Erythroblast (primary cell): Measurements from ENCODE around the gene P2RY14.

Experiments used
- GATA1 ChIP-seq: IDR thresholded peaks from 2 replicates; pipeline ENCODE4 v1.6.1; 2011; ENCODE audit warnings: low read depth, mild to moderate bottlenecking, control low read depth, low read length, moderate library complexity
- POLR2A ChIP-seq: IDR thresholded peaks from 2 replicates; pipeline ENCODE4 v1.6.1; 2011; ENCODE audit warnings: mild to moderate bottlenecking, low read length

- TF ChIP-seq POLR2A = no peak
- no peak for TF ChIP-seq GATA1
Measured at GRCh38 chr3:151299006-151299405, 20.7 kb upstream of the P2RY14 start.
